Measurements from ENCODE around the gene NIPAL3.

Gene NIPAL3

DNA sequence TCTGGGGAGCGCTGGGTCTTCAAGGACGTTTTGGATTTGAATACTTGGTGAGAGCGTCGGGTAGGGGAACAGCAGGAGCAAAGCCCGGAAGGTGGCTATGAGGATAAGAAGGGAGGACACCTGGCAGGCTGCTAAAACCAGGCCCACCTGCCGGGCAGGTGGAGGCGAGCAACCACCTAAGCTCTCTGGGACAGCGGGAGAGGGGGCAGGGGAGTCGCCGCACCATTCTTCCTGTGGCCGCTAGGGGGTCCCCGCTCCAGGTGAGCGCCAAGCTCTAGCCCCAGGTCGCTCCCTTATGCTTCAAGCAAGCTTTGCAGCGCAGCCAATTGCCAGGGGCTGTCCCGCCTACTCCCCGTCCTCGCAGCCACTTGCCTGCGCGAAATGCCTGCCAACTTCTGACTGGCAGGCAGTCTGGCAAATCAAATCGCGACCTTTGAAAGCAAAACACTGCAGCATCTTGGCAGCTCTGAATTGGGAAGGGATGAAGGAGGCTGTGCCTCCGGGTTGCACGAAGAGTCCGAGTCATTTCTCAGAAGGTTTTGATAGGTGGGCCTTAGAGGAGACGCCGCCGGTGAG is at the start of gene NIPAL3:
Gene NIPAL3, plus strand, starts transcription at position 469 of the 576 bp plus-strand sequence. CDS start 3,746 bp downstream, outside the sequence.
- H3K27ac ChIP-seq, result no peak within 1 kb of the TSS
- H3K4me1 ChIP-seq, result peaks cover 28% of the 10 kb centered on the region
- H3K36me3 ChIP-seq, result peaks cover 13% of the 10 kb centered on the region
- no peaks in the 10 kb centered on the region for H3K9me3 ChIP-seq
- peak within 1 kb of the TSS; percentile 86 for H3K4me2 ChIP-seq
- peak within 1 kb of the TSS; percentile 75 for H3K4me3 ChIP-seq
- peak within 1 kb of the TSS; percentile 63 for H3K9ac ChIP-seq
- H3K27me3 ChIP-seq, result peaks cover 28% of the 10 kb centered on the region
- TF ChIP-seq Cebpa-rat (IDR thresholded peaks at IDR 0.05), result no peak
- peaks cover 30% of the 10 kb centered on the region for H4K20me1 ChIP-seq

DNA sequence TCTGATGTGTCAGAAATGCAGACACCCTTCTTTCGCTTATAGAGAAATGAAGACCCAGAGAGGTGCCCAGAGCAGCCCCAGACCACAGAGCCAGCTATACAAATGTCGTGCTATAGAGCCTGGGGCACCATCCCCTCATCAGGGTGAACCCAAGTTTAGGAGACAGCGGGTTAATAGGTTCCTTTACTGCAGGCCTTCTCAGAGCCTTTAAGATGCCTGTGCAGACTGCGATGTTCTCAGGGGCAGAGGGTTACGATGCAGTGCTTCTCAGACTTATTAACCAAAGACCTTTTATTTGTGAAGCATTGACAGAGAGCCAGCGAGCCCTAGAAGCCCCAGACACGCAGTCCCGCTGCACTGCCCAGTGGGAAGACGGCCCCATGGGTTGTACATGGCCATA is 48.9 kb upstream of the NIPAL3 start:
- H3K27ac ChIP-seq, result no peak overlapping the region
- TF ChIP-seq Cebpa-rat (IDR thresholded peaks at IDR 0.05), result no peak
- H3K27me3 ChIP-seq, result no peaks in the 10 kb centered on the region
- H3K36me3 ChIP-seq, result no peaks in the 10 kb centered on the region
- no peak overlapping the region for H3K9ac ChIP-seq
- H3K9me3 ChIP-seq, result no peaks in the 10 kb centered on the region
- no peak overlapping the region for H3K4me2 ChIP-seq
- H3K4me3 ChIP-seq, result no peak overlapping the region
- H4K20me1 ChIP-seq, result no peaks in the 10 kb centered on the region
- no peaks in the 10 kb centered on the region for H3K4me1 ChIP-seq

DNA sequence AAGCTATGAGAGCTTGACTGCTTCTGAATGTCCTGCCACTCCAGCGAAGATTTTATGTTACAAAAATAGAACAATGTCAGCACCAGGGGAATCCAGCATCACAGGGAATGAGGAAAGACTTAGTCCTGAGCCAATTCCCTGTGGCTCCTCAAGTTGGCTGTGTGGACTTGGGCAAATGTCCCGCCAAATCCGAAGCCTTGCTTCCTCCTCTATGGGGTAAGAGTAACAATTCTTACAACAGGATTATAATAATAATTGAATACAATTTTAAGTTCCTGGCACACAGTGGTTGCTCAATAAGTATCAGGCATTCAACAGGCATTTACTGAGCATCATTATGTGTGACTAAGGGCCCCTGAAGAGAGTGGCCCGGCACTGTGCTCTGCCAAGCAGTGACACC is 46.4 kb upstream of the NIPAL3 start:
- no peaks in the 10 kb centered on the region for H3K36me3 ChIP-seq
- H3K4me2 ChIP-seq, result no peak overlapping the region
- H4K20me1 ChIP-seq, result no peaks in the 10 kb centered on the region
- H3K4me3 ChIP-seq, result no peak overlapping the region
- H3K9ac ChIP-seq, result no peak overlapping the region
- TF ChIP-seq Cebpa-rat (IDR thresholded peaks at IDR 0.05), result no peak
- no peaks in the 10 kb centered on the region for H3K27me3 ChIP-seq
- peaks cover 11% of the 10 kb centered on the region for H3K4me1 ChIP-seq
- H3K9me3 ChIP-seq, result no peaks in the 10 kb centered on the region
- H3K27ac ChIP-seq, result no peak overlapping the region

DNA sequence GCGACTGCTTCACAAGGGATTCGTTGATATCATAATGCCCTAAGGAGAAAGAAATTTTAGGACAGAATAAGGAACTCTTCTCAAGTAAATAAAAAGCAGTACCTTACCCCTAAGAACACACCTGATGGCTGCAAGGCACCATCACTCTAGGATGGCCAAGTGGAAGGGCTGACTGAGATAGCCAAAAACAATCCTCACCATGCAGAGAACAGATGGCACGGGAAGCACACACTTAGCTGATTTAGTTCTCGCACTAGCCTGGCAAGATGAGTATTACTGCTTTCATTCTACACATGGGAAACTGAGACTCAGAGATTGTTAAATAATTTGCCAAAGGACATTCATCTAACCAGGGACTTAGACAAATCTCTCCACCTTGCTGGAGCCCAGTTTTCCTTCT is 45.8 kb upstream of the NIPAL3 start:
- Histone ChIP-seq H3K4me2 (no peak overlapping the region), H3K27me3 (no peaks in the 10 kb centered on the region), H3K27ac (no peak overlapping the region), H3K9me3 (no peaks in the 10 kb centered on the region), H3K36me3 (no peaks in the 10 kb centered on the region), H3K4me3 (no peak overlapping the region), H3K9ac (no peak overlapping the region), H4K20me1 (no peaks in the 10 kb centered on the region), H3K4me1 (peaks cover 11% of the 10 kb centered on the region)
- no peak for TF ChIP-seq Cebpa-rat (IDR thresholded peaks at IDR 0.05)

DNA sequence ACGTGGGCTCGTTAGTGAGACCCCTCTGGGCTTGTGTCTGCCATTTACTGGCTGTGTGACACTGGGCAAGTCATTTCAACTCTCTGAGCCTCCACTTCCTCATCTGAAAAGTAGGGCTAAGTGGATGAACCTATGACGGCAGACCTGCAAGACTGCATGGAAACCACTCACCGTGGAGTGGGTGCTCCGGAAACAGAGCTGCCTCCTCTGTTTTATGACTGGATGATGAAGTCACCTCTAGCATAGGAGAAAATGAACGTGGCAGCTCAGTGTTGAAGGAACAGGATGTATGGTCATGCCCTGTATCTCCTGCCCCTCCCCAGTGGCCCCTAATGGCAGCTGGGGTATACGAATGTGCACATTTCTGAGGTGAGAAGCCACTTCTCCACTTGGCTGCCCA is 42.6 kb upstream of the NIPAL3 start:
- Histone ChIP-seq H3K27me3 (no peaks in the 10 kb centered on the region), H4K20me1 (no peaks in the 10 kb centered on the region; the same call in 1 of the 2 replicates), H3K27ac (no peak overlapping the region), H3K9ac (no peak overlapping the region), H3K4me2 (peak overlapping the region; percentile 24; the same call in 1 of the 2 replicates), H3K4me3 (no peak overlapping the region), H3K36me3 (no peaks in the 10 kb centered on the region), H3K9me3 (no peaks in the 10 kb centered on the region), H3K4me1 (peaks cover 11% of the 10 kb centered on the region)
- TF ChIP-seq Cebpa-rat (IDR thresholded peaks at IDR 0.05), result no peak

DNA sequence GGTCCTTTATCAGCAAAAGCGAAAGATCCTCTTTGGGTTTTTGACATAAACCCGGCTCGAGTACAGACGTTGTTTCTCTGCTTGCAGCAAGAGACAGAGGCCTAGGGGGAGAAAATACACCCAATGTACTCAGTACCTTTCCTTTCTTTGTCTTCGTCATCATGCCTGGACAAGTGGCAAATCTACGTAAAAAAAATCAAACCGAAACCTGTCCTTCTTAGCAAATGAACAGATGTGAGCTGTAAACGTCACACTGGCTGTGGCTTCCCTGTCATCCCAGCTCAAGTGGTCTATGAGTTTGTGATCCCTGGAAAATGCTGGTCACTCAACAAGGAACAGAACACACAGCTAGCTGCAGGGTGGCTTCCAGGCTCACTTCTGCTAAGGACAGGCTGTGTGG is 41.9 kb upstream of the NIPAL3 start:
- Histone ChIP-seq H3K4me2 (no peak overlapping the region), H3K4me3 (no peak overlapping the region), H3K4me1 (peaks cover 11% of the 10 kb centered on the region), H3K27ac (no peak overlapping the region), H3K27me3 (no peaks in the 10 kb centered on the region), H3K9me3 (no peaks in the 10 kb centered on the region), H3K9ac (no peak overlapping the region), H3K36me3 (no peaks in the 10 kb centered on the region), H4K20me1 (no peaks in the 10 kb centered on the region; the same call in 1 of the 2 replicates)
- TF ChIP-seq Cebpa-rat (IDR thresholded peaks at IDR 0.05), result no peak

DNA sequence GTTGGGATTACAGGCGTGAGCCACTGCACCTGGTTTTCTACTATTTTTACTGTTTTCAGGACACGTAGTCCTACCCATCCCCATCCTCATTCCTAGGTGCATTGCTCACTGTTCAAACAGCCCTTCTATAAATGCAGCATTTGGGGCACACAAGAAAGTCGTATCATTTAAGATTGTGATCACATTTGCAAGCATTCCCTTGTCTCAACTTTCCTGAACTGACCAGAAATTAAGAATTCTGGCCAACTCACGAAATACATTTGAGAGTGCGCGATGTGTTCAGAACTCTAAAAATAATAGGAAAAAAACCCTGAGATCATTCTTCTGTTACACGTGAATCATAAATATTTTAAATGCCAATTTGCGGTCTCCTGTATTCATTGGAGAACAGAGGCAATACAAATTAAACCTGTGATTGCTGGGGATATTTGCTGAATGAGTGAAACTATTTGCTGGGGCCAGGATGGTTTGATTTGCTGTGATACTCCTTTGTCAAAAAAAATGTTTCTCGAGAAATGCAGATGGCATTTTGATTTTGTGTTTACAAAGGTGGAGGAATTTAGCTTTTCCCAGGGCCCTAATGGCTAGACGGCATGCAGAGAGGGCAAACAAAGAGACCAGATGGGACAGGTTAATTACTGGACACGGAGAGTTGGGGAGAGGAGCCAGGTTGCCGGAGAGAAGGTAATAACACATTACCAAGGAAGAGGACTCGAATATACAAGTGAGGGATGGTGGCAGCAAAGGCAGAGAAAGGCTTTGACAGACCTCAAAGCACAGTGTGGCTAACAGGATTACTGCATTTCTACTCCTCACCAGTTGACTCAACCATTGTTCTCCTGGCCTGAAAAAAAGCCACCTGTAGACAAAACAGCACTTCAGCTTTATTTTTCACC is 40.5 kb upstream of the NIPAL3 start:
- H3K9ac ChIP-seq, result no peak overlapping the region
- H3K4me1 ChIP-seq, result peaks cover 11% of the 10 kb centered on the region
- no peak overlapping the region for H3K27ac ChIP-seq
- H3K36me3 ChIP-seq, result no peaks in the 10 kb centered on the region
- TF ChIP-seq Cebpa-rat (IDR thresholded peaks at IDR 0.05), result no peak
- H4K20me1 ChIP-seq, result no peaks in the 10 kb centered on the region; the same call in 1 of the 2 replicates
- H3K27me3 ChIP-seq, result no peaks in the 10 kb centered on the region
- no peak overlapping the region for H3K4me3 ChIP-seq
- H3K4me2 ChIP-seq, result no peak overlapping the region
- no peaks in the 10 kb centered on the region for H3K9me3 ChIP-seq

DNA sequence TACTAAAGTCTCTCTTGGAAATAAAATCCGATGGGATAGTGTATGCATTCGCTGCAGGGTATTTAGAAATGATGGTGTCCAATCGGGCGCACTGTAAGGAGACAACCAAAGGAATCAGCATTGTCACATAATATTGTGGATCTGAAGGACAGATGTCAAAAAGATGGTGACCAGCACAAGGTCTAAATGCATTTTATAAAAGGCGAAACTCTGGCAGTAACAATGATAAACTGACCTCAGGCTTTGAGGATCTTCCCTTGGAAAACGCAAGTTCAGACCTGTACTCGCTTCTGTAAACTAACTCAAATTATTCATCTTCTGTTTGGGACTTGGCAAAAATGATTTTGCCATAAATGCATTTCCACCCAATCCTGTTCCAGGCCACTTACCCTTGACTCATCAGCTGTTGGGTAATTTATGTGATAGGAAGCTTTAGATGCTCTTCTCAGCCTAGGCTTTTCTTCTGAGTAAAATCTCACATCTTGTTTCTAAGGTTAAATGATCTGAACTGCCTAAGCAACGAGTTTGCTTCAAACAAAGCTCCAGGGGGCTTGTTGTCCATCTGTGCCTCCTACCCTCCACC is 35.8 kb upstream of the NIPAL3 start:
- H3K27ac ChIP-seq, result no peak overlapping the region
- TF ChIP-seq Cebpa-rat (IDR thresholded peaks at IDR 0.05), result no peak
- no peaks in the 10 kb centered on the region for H3K9me3 ChIP-seq
- H3K4me1 ChIP-seq, result peaks cover 13% of the 10 kb centered on the region; the same call in 1 of the 2 replicates
- H3K9ac ChIP-seq, result no peak overlapping the region
- no peak overlapping the region for H3K4me2 ChIP-seq
- H4K20me1 ChIP-seq, result no peaks in the 10 kb centered on the region; the same call in 1 of the 2 replicates
- H3K27me3 ChIP-seq, result no peaks in the 10 kb centered on the region
- H3K36me3 ChIP-seq, result no peaks in the 10 kb centered on the region
- no peak overlapping the region for H3K4me3 ChIP-seq

DNA sequence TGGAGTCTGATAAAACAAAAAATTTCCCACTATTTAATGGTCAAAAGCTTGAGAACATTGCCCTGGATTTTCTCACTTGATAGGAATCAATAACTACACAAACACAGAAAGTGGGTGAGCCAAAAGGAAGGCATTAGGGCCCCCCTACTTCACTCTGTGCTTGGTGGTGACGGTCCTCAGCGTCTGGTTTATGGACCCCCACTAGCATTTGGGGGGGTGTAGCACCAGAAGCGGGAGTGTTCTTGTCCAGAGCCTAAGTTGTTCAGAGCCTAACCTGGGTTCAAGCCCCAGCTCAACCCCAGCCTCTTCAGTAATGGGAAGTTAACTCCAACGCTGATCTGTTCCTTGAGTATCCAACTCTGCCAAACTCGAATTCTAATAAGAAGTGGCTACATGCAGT is 35.1 kb upstream of the NIPAL3 start:
- Histone ChIP-seq H4K20me1 (no peaks in the 10 kb centered on the region; the same call in 1 of the 2 replicates), H3K4me1 (peaks cover 13% of the 10 kb centered on the region; the same call in 1 of the 2 replicates), H3K27ac (no peak overlapping the region), H3K9ac (no peak overlapping the region), H3K4me3 (no peak overlapping the region), H3K27me3 (no peaks in the 10 kb centered on the region), H3K9me3 (no peaks in the 10 kb centered on the region), H3K36me3 (no peaks in the 10 kb centered on the region), H3K4me2 (no peak overlapping the region)
- no peak for TF ChIP-seq Cebpa-rat (IDR thresholded peaks at IDR 0.05)

DNA sequence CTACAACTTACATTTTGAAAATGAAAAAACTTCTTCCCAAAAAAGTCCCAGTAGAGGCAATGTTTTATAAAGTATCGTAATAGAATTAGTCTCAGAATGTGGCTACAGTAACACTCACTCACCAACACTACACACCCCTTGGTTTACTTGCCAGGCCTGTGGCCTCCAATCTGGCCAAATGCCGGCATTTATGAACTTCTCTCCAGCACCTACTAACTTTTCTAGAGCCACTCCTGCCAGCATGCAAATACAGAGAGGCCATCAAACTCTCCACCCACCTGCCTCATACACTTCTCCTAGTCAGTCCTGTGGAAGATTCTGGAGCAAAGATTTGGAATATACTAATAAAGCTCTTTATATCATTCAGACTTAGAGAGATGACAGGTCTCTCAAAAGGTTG is 34.3 kb upstream of the NIPAL3 start:
- Histone ChIP-seq H3K36me3 (no peaks in the 10 kb centered on the region), H3K4me2 (no peak overlapping the region), H3K4me3 (no peak overlapping the region), H3K9ac (no peak overlapping the region), H3K9me3 (no peaks in the 10 kb centered on the region), H3K27me3 (no peaks in the 10 kb centered on the region), H3K4me1 (peaks cover 13% of the 10 kb centered on the region; the same call in 1 of the 2 replicates), H4K20me1 (no peaks in the 10 kb centered on the region), H3K27ac (no peak overlapping the region)
- TF ChIP-seq Cebpa-rat (IDR thresholded peaks at IDR 0.05), result no peak

Measured in BLaER1 (cell line).